ENCODE data around the gene MRPL48. TPM values are rescaled to one million over a fixed set of nuclear protein-coding genes. Genes with fewer than 3 reads are reported as not detected.

Gene MRPL48
- total RNA-seq, 1 experiment from 2014 or later, result 41.6 TPM

DNA sequence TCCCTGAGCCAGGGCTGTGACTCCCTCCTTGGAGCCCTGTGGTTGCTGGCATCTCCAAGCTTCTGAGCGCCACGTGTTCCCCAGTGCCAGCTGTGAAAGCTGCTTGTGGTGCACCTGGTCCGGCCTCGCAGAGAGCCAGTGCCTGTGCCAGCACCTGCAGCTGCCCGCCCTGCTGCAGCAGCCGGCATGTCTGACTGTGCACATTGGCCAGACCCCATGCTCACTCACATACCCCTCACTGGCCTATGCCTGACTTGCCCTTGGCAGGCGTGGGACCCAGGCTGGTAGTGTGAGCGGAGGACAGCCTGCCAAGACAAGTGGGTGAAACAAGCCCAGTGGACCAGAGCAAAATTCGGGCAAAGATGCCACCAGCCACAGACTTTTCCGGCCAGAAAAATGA is 9.8 kb downstream of the MRPL48 start:
- Histone ChIP-seq H3K4me1 (ENCODE audit: low read length) (no peaks in the 10 kb centered on the region), H4K20me1 (ENCODE audit: insufficient read depth, low read depth, low read length) (no peaks in the 10 kb centered on the region), H3K9me2 (replicated peaks; ENCODE audit: insufficient read depth, low read length) (no peaks in the 10 kb centered on the region), H3K27ac (ENCODE audit: low read length) (no peak overlapping the region), H3K9ac (ENCODE audit: low read length) (no peak overlapping the region), H3K9me3 (ENCODE audit: low read length) (no peaks in the 10 kb centered on the region), H3K36me3 (ENCODE audit: insufficient read depth, low read length) (no peaks in the 10 kb centered on the region), H3K79me2 (ENCODE audit: low read length) (peaks cover 35% of the 10 kb centered on the region), H3K4me3 (ENCODE audit: low read length) (no peak overlapping the region), H2AFZ (ENCODE audit: low read length) (no peak overlapping the region), H3K27me3 (ENCODE audit: low read length) (no peaks in the 10 kb centered on the region), H3K4me2 (ENCODE audit: low read depth, low read length, poor library complexity, severe bottlenecking) (no peak overlapping the region)
- no peak for DNase-seq

DNA sequence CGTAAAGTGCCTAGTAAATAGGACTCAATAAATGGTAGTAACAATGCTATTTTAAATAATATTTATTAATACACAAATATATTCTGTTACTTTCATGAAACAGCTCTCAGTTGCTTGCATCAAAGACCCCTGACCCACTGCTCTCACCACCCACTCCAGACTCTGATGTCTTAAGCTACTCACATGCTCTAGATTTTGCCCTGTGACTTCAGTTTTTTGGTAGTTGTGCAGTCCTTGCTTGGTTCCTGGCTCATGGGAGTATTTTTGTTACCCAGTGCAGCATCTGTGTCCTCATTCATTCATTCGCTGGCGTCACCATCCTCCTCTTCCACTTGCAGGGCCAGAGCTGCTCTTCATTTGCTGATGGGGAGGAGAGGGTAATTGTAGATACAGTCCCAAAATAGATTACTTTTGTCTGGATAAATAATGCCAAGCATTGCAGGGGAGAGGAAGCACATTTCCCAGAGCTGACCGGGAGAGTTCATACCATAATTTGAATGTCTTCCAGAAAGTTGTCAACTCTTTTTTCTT is 12.7 kb downstream of the MRPL48 start:
- Histone ChIP-seq H3K4me1 (ENCODE audit: low read length) (no peaks in the 10 kb centered on the region), H3K4me2 (ENCODE audit: low read depth, low read length, poor library complexity, severe bottlenecking) (no peak overlapping the region), H3K9me3 (ENCODE audit: low read length) (no peaks in the 10 kb centered on the region), H3K9me2 (replicated peaks; ENCODE audit: insufficient read depth, low read length) (no peaks in the 10 kb centered on the region), H3K4me3 (ENCODE audit: low read length) (no peak overlapping the region), H2AFZ (ENCODE audit: low read length) (no peak overlapping the region), H3K9ac (ENCODE audit: low read length) (no peak overlapping the region), H3K27me3 (ENCODE audit: low read length) (no peaks in the 10 kb centered on the region), H4K20me1 (ENCODE audit: insufficient read depth, low read depth, low read length) (no peaks in the 10 kb centered on the region), H3K36me3 (ENCODE audit: insufficient read depth, low read length) (no peaks in the 10 kb centered on the region), H3K27ac (ENCODE audit: low read length) (no peak overlapping the region), H3K79me2 (ENCODE audit: low read length) (peaks cover 34% of the 10 kb centered on the region)
- no peak for DNase-seq

- no peak for DNase-seq
- no peaks in the 10 kb centered on the region for H3K9me2 ChIP-seq (replicated peaks; ENCODE audit: insufficient read depth, low read length)
- H3K79me2 ChIP-seq (ENCODE audit: low read length), result peaks cover 36% of the 10 kb centered on the region
- no peaks in the 10 kb centered on the region for H4K20me1 ChIP-seq (ENCODE audit: insufficient read depth, low read depth, low read length)
- H3K27me3 ChIP-seq (ENCODE audit: low read length), result no peaks in the 10 kb centered on the region
- no peak overlapping the region for H3K4me2 ChIP-seq (ENCODE audit: low read depth, low read length, poor library complexity, severe bottlenecking)
- H3K4me1 ChIP-seq (ENCODE audit: low read length), result no peaks in the 10 kb centered on the region
- H3K9me3 ChIP-seq (ENCODE audit: low read length), result no peaks in the 10 kb centered on the region
- H2AFZ ChIP-seq (ENCODE audit: low read length), result no peak overlapping the region
- H3K27ac ChIP-seq (ENCODE audit: low read length), result no peak overlapping the region
- H3K4me3 ChIP-seq (ENCODE audit: low read length), result no peak overlapping the region
- no peaks in the 10 kb centered on the region for H3K36me3 ChIP-seq (ENCODE audit: insufficient read depth, low read length)
- no peak overlapping the region for H3K9ac ChIP-seq (ENCODE audit: low read length)
Measured at GRCh38 chr11:73801136-73801535, 13.5 kb downstream of the MRPL48 start.

DNA sequence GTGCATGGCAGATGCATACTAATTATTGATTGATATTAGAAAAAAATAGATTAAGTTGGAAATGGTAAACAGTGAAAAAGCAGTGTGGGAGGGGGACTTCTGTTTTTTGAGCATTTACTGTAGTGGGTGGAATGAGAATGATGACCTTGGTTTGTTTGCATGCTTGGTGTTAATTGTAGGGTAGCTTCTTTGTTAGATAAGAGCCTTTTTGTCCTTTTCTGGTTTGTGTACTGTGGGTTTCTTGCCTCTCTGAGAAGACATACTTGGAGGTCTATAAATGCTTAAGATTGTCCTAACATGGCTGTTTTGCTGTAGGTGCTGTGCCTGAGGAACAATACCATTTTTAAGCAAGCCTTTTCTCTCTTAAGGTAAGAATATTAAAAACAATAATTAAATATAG is 17.0 kb downstream of the MRPL48 start:
- H3K27ac ChIP-seq (ENCODE audit: low read length), result no peak overlapping the region
- H3K9me3 ChIP-seq (ENCODE audit: low read length), result no peaks in the 10 kb centered on the region
- H3K4me1 ChIP-seq (ENCODE audit: low read length), result no peaks in the 10 kb centered on the region
- H3K36me3 ChIP-seq (ENCODE audit: insufficient read depth, low read length), result no peaks in the 10 kb centered on the region
- H3K4me3 ChIP-seq (ENCODE audit: low read length), result no peak overlapping the region
- no peak overlapping the region for H2AFZ ChIP-seq (ENCODE audit: low read length)
- H3K9ac ChIP-seq (ENCODE audit: low read length), result no peak overlapping the region
- H4K20me1 ChIP-seq (ENCODE audit: insufficient read depth, low read depth, low read length), result no peaks in the 10 kb centered on the region
- no peaks in the 10 kb centered on the region for H3K9me2 ChIP-seq (replicated peaks; ENCODE audit: insufficient read depth, low read length)
- no peak for DNase-seq
- H3K4me2 ChIP-seq (ENCODE audit: low read depth, low read length, poor library complexity, severe bottlenecking), result no peak overlapping the region
- H3K79me2 ChIP-seq (ENCODE audit: low read length), result peaks cover 42% of the 10 kb centered on the region
- no peaks in the 10 kb centered on the region for H3K27me3 ChIP-seq (ENCODE audit: low read length)

DNA sequence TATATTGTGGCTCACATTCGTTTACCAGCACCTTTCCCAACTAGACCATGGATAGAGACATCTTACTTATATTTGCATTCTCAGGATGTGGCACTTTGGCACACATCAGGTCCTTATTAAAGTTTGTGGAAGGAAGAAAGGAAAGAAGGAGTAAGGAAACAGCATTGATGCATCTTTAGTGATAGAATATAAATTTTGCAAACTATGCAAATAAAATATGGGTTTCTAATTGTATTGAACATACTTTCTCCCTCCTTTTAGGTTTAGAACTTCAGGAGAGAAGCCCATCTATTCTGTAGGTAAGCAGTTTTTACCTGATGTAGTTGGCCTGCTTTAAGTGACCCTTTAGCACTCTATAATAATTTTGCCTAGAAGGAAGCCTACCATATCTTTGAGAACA is 20.4 kb downstream of the MRPL48 start:
- H3K9me3 ChIP-seq (ENCODE audit: low read length), result no peaks in the 10 kb centered on the region
- no peaks in the 10 kb centered on the region; the same call in 1 of the 2 replicates for H3K36me3 ChIP-seq (ENCODE audit: insufficient read depth, low read length)
- no peaks in the 10 kb centered on the region for H3K27me3 ChIP-seq (ENCODE audit: low read length)
- H3K9me2 ChIP-seq (replicated peaks; ENCODE audit: insufficient read depth, low read length), result no peaks in the 10 kb centered on the region
- H3K4me1 ChIP-seq (ENCODE audit: low read length), result no peaks in the 10 kb centered on the region
- H3K27ac ChIP-seq (ENCODE audit: low read length), result no peak overlapping the region
- peaks cover 30% of the 10 kb centered on the region for H3K79me2 ChIP-seq (ENCODE audit: low read length)
- H2AFZ ChIP-seq (ENCODE audit: low read length), result no peak overlapping the region
- no peak overlapping the region for H3K4me3 ChIP-seq (ENCODE audit: low read length)
- H3K9ac ChIP-seq (ENCODE audit: low read length), result no peak overlapping the region
- no peak for DNase-seq
- H3K4me2 ChIP-seq (ENCODE audit: low read depth, low read length, poor library complexity, severe bottlenecking), result no peak overlapping the region
- H4K20me1 ChIP-seq (ENCODE audit: insufficient read depth, low read depth, low read length), result no peaks in the 10 kb centered on the region

DNA sequence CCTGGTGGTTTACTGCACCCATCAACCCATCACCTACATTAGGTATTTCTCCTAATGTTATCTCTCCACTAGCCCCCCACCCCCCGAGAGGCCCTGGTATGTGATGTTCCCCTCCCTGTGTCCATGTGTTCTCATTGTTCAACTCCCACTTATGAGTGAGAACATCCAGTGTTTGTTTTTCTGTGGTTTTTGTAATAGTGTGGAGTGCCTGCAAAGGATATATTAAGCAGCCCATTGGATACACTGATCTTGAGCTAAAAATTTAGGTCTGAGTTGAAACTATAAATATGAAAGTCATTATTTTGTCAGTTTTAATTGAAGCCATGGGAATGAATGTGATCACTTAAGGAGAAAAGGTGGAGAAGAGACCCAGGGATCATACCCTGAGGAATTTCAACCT is 23.0 kb downstream of the MRPL48 start:
- no peaks in the 10 kb centered on the region for H3K4me1 ChIP-seq (ENCODE audit: low read length)
- H2AFZ ChIP-seq (ENCODE audit: low read length), result no peak overlapping the region
- H3K79me2 ChIP-seq (ENCODE audit: low read length), result peaks cover 27% of the 10 kb centered on the region
- no peak overlapping the region for H3K9ac ChIP-seq (ENCODE audit: low read length)
- H3K9me2 ChIP-seq (replicated peaks; ENCODE audit: insufficient read depth, low read length), result no peaks in the 10 kb centered on the region
- H3K36me3 ChIP-seq (ENCODE audit: insufficient read depth, low read length), result no peaks in the 10 kb centered on the region; the same call in 1 of the 2 replicates
- no peak overlapping the region for H3K27ac ChIP-seq (ENCODE audit: low read length)
- no peaks in the 10 kb centered on the region for H3K9me3 ChIP-seq (ENCODE audit: low read length)
- no peak overlapping the region for H3K4me3 ChIP-seq (ENCODE audit: low read length)
- H3K4me2 ChIP-seq (ENCODE audit: low read depth, low read length, poor library complexity, severe bottlenecking), result no peak overlapping the region
- no peaks in the 10 kb centered on the region for H3K27me3 ChIP-seq (ENCODE audit: low read length)
- no peaks in the 10 kb centered on the region for H4K20me1 ChIP-seq (ENCODE audit: insufficient read depth, low read depth, low read length)
- no peak for DNase-seq

- Histone ChIP-seq H3K9me3 (ENCODE audit: low read length) (no peaks in the 10 kb centered on the region), H2AFZ (ENCODE audit: low read length) (no peak overlapping the region), H4K20me1 (ENCODE audit: insufficient read depth, low read depth, low read length) (no peaks in the 10 kb centered on the region), H3K79me2 (ENCODE audit: low read length) (peaks cover 15% of the 10 kb centered on the region), H3K27me3 (ENCODE audit: low read length) (no peaks in the 10 kb centered on the region), H3K27ac (ENCODE audit: low read length) (no peak overlapping the region), H3K4me1 (ENCODE audit: low read length) (no peaks in the 10 kb centered on the region), H3K4me2 (ENCODE audit: low read depth, low read length, poor library complexity, severe bottlenecking) (no peak overlapping the region), H3K4me3 (ENCODE audit: low read length) (no peak overlapping the region), H3K9ac (ENCODE audit: low read length) (no peak overlapping the region), H3K9me2 (replicated peaks; ENCODE audit: insufficient read depth, low read length) (no peaks in the 10 kb centered on the region), H3K36me3 (ENCODE audit: insufficient read depth, low read length) (no peaks in the 10 kb centered on the region; the same call in 1 of the 2 replicates)
- DNase-seq, result no peak
Measured at GRCh38 chr11:73812234-73812633, 24.6 kb downstream of the MRPL48 start.

- no peak overlapping the region for H3K9ac ChIP-seq (ENCODE audit: low read length)
- no peak overlapping the region for H3K4me2 ChIP-seq (ENCODE audit: low read depth, low read length, poor library complexity, severe bottlenecking)
- H4K20me1 ChIP-seq (ENCODE audit: insufficient read depth, low read depth, low read length), result no peaks in the 10 kb centered on the region
- H3K9me2 ChIP-seq (replicated peaks; ENCODE audit: insufficient read depth, low read length), result no peaks in the 10 kb centered on the region
- H3K79me2 ChIP-seq (ENCODE audit: low read length), result peaks cover 21% of the 10 kb centered on the region
- H3K9me3 ChIP-seq (ENCODE audit: low read length), result no peaks in the 10 kb centered on the region
- H3K27me3 ChIP-seq (ENCODE audit: low read length), result no peaks in the 10 kb centered on the region
- no peak overlapping the region for H3K4me3 ChIP-seq (ENCODE audit: low read length)
- DNase-seq, result no peak
- no peaks in the 10 kb centered on the region for H3K4me1 ChIP-seq (ENCODE audit: low read length)
- H3K36me3 ChIP-seq (ENCODE audit: insufficient read depth, low read length), result no peaks in the 10 kb centered on the region; the same call in 1 of the 2 replicates
- no peak overlapping the region for H2AFZ ChIP-seq (ENCODE audit: low read length)
- no peak overlapping the region for H3K27ac ChIP-seq (ENCODE audit: low read length)
Measured at GRCh38 chr11:73814812-73815211, 27.1 kb downstream of the MRPL48 start.

GRCh38 chr11:73818846-73819245 is 31.2 kb downstream of the MRPL48 start:
- Histone ChIP-seq H3K9ac (ENCODE audit: low read length) (no peak overlapping the region), H3K4me3 (ENCODE audit: low read length) (no peak overlapping the region), H3K36me3 (ENCODE audit: insufficient read depth, low read length) (no peaks in the 10 kb centered on the region), H4K20me1 (ENCODE audit: insufficient read depth, low read depth, low read length) (no peaks in the 10 kb centered on the region), H3K27me3 (ENCODE audit: low read length) (no peaks in the 10 kb centered on the region), H3K4me2 (ENCODE audit: low read depth, low read length, poor library complexity, severe bottlenecking) (no peak overlapping the region), H2AFZ (ENCODE audit: low read length) (no peak overlapping the region), H3K79me2 (ENCODE audit: low read length) (peaks cover 19% of the 10 kb centered on the region), H3K9me3 (ENCODE audit: low read length) (no peaks in the 10 kb centered on the region), H3K4me1 (ENCODE audit: low read length) (no peaks in the 10 kb centered on the region), H3K9me2 (replicated peaks; ENCODE audit: insufficient read depth, low read length) (no peaks in the 10 kb centered on the region), H3K27ac (ENCODE audit: low read length) (no peak overlapping the region)
- DNase-seq, result no peak
